GM18520 (cell line): ENCODE results near the gene ETV6.

Experiments used
- ATAC-seq: cut with Tn5 transposase; IDR thresholded peaks from one replicate; pipeline ENCODE4 v1.9.1; 2021; ENCODE audit not compliant: unreplicated experiment

ETV6 gene

DNA sequence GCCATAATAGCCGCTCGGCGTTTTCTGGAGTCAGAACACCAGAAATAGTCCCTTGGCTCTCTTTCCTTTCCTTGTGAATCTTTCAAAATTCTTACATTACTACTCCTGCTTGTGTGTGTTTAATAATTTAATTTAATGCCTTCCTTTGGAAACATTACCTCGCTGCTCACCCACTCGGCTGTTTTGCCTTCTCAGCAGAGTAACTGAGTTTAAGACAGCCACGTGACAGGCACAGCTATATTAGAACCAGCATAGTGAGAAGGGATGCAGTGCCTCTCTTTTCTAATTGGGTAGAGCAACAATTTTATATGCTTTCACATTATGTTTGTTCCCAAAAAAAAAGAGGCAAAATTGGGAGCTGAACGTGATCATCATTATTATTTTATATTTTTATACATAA lies 107.6 kb downstream of the ETV6 start:
- ATAC-seq = no peak

DNA sequence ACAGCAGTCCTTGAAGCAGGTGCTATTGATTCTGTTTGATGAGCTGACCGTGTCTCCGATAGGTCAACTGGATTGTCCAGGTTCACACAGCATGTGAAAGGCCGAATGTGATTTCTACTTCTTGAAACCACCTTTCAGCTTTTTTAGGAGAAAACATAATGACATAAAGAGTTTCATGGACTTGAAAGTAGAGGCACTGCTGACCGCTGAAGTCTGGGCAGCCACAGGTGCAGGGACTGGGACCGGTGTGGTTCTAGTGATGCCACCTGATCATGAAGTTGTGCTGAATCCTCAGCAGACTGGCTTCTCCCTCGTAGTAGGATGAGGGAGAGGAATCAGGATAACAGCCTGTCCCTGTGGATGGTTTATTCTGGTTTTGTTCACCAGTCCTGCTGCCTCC lies 108.1 kb downstream of the ETV6 start:
- ATAC-seq = no peak

DNA sequence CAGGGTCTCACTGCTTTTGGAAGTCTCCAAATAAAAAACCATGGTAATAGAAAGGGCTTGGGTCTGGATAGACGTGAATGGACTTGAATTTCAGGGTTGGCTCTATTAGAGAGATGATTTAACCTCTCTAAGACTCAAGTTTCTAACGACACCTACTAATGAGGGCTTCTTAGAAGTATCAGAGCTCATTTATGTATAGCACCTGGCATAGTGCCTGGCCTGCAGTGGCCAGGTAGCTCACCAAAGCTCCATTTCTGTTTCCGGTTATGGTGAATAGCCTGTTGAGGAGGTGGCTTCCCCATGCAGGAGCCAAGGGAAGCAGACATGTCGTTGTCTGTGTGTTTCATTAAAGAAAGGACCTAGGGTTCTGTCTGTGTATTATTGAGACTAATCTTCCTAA lies 108.6 kb downstream of the ETV6 start:
- ATAC-seq = no peak

- no peak for ATAC-seq
Measured at GRCh38 chr12:11758510-11759493, 109.3 kb downstream of the ETV6 start.

GRCh38 chr12:11759494-11759878 lies 110.0 kb downstream of the ETV6 start:
- no peak for ATAC-seq

DNA sequence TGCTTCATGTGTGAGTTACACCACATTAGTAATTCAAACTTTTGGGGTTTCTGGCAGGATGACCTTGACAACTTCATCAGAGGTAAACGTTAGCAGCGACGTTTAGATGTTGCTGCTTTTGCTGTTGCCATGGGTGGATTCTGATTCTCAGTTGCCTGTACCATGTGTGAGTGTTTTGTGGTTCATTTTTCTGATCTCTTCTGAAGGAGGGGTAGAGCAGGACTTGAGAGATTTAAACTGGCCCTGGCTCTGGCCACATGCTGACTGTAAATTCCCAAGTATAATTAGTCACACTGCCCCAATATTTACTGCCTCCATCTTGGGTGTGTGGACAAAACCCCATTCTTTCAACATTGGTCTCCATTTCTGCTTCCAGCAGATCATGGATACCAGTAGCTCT lies 110.4 kb downstream of the ETV6 start:
- ATAC-seq = no peak

DNA sequence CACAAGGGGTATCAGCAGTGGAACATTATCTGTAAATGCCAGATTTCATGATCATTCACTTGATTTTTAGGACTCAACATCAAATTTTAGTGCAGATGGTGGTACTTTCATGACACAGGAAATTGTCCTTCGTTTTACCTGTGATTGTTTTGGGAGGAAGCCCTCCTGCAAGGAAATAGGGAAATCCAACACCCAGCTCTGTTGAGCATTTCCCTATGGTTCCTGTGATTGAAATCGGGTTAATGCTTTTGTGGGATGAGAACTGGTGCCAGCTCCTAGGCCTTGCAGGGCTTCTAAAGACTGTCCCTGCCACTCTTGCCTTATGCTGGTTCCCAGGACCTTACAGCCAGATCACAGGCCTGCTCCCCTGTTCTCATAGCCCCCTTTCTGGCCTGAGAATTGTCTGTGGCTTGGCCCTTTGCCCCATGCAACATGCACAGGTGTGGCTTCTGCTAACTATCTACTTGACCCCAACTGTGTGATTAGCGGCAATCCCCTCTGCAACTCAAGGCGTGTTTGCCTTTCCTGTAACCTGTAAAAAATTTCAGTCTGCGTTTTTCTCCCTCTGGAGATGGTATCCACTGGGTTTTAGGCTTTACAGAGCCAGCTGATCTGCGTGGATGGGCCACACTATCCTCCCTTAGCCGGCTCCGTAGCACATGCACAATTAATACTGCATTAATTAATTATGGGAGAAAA lies 112.5 kb downstream of the ETV6 start:
- ATAC-seq = peak; percentile 44

DNA sequence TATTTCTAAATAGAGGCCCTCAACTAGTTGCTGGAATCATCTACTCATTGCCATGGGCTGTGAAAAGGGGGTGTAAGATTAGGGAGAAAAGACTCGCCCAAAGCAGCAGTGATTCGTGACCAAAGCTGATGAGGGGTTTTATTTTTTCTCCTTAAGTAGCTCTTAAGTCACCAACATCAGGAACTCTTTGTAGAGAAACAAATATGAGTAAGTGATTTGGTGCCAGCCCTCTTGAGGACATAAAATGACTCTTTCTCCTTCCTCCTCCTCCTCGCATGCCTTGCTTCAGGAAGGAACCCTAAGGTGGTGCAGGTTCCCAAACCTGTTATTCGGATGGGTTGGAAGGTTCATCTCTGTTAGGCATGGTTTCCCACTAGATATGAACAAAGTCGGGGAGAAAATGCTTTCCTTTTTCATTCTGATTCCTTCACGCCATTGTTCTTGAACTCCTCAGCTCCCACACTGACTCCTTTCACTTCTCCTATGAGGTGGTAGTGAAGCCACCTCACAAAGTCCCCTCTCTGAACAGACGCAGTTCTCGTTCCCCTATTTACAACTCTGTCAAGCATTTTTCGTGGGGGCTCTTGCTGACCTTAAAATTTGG lies 113.4 kb downstream of the ETV6 start:
- no peak for ATAC-seq

DNA sequence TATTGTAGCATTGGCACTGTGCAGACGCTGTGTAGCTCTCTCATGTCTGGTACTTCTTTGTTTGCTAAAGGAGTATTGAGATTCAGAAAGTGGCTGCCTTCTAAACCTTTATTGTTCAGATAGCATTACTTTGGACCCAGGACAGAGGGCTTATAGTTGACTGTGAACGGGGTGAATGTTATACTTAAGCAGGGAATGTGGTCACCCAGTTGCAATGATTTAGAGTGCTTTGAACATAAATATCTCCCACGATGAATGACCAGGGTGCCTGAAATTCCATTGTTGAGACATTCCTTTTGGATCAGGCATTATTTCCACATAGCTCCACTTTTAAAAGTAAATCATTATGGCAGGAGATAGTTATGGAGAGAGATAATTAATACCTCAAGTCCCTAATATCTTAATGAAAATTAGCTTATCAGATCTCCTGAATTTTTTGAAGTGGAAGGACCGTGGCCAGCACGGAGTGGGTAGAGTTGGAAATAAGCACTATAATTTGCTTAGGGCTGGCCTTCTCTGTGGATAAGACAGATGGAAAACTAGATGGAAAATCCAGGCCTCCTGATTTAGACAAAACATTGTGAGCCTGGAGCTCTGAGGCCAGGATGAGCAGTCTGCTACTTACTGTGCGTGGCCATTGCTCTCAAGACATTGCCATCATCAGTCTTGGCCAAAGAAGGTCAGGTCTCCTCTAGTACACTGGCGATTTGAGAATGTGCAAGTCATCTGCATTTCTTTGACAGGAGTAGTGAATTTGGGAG lies 114.5 kb downstream of the ETV6 start:
- ATAC-seq = no peak

- ATAC-seq = no peak
Measured at GRCh38 chr12:11764837-11765236, 115.4 kb downstream of the ETV6 start.

DNA sequence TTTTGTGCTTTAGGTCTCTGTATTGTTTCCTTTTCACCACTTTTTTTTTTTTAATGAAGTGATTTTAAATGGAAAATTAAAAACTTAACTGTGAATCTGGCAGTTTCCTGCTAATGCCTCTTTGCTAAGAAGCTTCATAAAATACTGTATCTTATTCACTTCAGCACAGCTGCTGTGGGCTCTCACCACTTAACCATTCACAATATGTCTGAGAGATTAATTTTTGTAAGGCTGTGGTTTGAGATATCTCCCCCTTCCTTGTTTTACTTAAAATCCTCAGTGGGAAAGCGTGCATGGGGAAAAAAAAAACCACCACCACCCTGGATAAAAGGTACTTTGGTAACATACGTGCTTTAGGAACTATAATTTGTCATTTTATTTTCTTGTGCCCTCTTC lies 115.9 kb downstream of the ETV6 start:
- peak; percentile 11 for ATAC-seq

DNA sequence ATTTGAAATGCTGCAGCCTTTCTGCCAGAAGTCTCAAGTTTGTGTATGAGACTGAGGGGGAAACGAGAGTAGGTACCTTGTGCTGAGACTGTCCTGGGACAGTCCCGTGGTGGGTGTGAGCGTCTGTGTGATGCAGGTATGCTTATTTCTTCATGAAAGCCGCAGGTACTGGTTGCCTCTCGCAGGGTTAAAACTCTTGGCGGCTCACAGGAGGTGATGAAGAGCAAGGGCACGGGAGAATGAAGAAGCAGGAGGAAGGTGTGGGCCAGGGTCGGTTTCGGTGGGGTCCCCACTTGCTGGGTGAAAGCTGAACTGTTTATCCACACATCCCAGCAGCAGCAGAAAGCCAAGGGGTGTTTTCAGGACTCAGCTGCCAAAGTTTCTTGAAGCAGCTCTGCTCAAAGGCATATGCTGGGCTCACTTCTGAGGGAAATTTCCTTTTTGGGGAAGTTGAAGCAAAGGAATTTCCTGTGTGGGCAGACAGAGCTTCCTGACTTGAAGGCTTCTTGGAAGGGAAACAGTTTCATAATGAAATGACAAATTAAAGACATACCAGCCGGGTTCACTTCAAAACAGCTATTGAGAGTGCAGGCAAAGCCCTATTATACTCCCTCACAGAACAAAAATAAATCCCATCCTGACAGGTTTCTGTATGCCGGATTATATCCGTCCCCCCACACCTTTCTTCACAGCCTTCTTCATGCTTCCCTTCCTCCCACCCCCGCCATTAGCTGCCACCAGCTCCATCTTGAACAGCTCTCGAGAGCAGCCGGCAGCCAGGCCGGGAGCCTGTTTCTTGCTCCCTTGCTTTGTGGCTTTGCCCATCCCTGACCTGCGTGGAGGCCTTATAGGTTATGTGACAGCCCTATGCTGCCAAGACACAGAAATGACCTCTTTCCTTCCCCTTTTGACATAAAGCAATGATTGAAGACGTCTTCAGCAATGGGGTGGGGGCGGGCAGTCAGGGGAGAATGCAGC lies 116.6 kb downstream of the ETV6 start:
- ATAC-seq = peak; percentile 74

DNA sequence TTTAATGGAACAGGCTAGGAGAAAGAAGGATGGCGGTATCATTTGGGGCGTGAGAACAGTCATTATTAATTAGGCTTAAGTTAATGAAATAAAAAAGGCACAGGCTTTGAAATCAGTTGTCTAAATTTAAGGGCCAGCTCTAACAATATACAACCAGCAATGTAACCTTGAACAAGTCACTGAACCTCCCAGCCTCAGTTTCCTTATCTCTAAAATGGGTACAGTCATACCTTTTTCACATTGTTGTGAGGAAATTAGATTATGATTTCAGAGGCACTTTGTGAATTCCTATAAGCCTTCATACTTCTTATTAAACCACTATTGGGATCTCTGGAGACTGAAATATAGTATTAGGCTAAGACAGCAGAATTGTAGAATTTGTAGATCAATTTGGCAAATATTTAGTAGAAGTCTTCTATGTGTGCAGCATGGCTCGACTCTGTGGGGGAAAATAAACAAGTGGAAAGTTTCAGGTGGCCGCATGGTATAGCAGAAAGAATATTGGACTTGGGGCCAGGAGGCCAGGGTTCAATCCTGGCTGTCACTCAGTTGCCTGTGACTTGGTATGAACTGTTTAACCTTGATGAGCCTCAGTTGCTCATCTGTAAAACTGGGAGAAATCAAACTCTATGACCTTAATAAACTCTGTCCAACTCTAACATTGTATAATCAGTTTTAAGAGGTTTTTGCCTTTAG lies 117.7 kb downstream of the ETV6 start:
- no peak for ATAC-seq

GRCh38 chr12:11767798-11768197 lies 118.3 kb downstream of the ETV6 start:
- ATAC-seq = no peak

DNA sequence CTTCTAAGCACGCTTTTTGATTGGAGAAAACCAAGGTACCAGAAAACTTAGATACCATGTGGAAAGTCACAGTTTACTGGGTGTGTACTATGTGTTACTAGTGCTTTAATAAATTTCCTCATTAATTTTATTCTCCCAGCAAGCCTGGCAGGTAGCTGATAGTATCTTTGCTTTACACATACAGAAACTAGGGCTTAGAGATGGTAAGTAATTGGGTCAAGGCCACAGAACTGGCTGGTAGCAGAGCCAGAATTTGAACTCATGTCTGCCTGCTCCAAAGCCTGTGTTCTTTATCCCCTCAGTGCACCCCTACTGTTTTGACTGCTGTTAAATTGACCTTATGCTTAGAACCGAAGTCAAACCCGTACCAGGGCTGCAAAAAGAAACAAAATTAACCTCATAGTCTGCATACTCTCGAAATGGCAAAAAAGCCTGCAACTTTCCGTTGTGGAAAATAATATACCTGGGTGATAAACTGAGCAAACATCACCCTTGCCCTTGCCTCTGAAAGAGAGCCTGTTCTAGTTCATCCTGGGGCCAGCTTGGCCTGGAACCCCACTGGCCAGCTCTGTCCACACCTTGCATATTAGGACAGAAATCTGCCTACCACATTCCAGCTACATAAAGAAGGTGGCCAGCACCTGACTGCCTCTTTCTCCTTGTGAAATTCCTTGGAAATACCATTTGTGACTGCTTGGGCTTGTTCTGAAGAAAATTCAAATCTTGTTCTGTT lies 118.9 kb downstream of the ETV6 start:
- ATAC-seq = no peak

DNA sequence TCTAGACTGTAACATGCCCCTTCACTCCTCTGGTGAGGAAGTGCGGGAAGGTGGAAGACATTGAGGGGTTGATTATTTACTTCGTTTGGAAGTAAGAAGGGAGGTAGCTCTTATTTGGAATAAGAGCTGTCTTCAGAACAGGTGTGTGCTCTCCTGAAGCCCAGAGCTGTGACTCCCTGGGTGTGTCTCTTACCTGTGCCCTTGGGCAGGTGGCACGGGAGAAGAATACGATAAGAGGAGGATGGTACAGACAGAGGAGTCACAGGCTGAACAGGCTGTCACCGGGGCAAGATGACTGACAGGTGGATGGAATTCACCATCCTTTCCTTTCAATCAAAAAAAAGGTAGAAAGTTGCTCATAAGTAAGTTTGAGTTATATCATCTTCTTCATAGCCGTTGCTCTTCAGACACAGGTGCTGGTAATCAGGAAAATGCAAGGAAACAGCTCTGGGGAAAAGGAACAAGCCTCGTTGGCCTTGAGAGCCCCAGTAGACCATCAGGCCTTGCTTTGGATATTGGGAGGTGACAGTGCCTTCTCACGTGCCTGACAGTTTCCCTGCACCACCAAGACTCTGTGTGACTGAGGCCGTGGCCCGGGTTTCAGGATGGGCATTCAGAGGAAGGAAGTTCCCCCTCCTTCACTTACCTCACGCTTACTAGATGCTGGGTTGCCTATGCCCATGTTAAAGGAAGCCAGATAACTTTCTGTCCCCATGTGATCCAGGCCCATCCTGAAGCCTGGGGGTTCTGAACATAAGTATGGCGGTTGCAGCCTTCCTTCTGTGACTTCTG lies 120.4 kb downstream of the ETV6 start:
- ATAC-seq = no peak

GRCh38 chr12:11771356-11771755 lies 121.9 kb downstream of the ETV6 start:
- ATAC-seq = no peak
